ENCODE data around the gene CYP19A1.

The CYP19A1 gene

GRCh38 chr15:51172193-51172592 is 166.2 kb downstream of the CYP19A1 start:
- DNase-seq = no peak

- DNase-seq = no peak
These were observed 166.8 kb downstream of the CYP19A1 start for GRCh38 chr15:51171634-51171932.

GRCh38 chr15:51170882-51171633 is 167.3 kb downstream of the CYP19A1 start:
- no peak for DNase-seq

GRCh38 chr15:51168700-51169099 is 169.7 kb downstream of the CYP19A1 start:
- DNase-seq = no peak

- DNase-seq = no peak
These were observed 174.6 kb downstream of the CYP19A1 start for GRCh38 chr15:51163843-51164242.

- DNase-seq = peak; percentile 76
These were observed 175.3 kb downstream of the CYP19A1 start for GRCh38 chr15:51162865-51163762.

- no peak for DNase-seq
These were observed 176.7 kb downstream of the CYP19A1 start for GRCh38 chr15:51161491-51162220.

- DNase-seq = no peak
These were observed 177.9 kb downstream of the CYP19A1 start for GRCh38 chr15:51160484-51160883.
